K562 (cell line): Measurements from ENCODE around the gene DYSF. TPM values are rescaled to one million over a fixed set of nuclear protein-coding genes. Genes with fewer than 3 reads are reported as not detected.

ENCODE experiments used
- ATF7 ChIP-seq: fragments of 450-650 bp; IDR thresholded peaks from 2 replicates; pipeline ENCODE4 v1.7.1; 2014; ENCODE audit warnings: mild to moderate bottlenecking, moderate library complexity
- BRD4 ChIP-seq: fragments of 200-600 bp; sonication (generic); IDR thresholded peaks from 2 replicates; pipeline ENCODE4 v1.6.1; 2017; ENCODE audit warnings: inconsistent platforms
- BRF1 ChIP-seq: IDR thresholded peaks from 3 replicates; pipeline ENCODE4 v1.6.1; 2011; ENCODE audit warnings: borderline replicate concordance, mild to moderate bottlenecking; ENCODE audit not compliant: insufficient read length; ENCODE audit errors: extremely low read depth
- DIDO1 ChIP-seq: fragments of 450-650 bp; IDR thresholded peaks from 2 replicates; pipeline ENCODE4 v1.6.1; 2016; ENCODE audit warnings: low read depth, missing biosample characterization, missing genetic modification characterization
- EWSR1 ChIP-seq: fragments of 450-650 bp; IDR thresholded peaks from 2 replicates; pipeline ENCODE4 v1.6.1; 2018; ENCODE audit warnings: borderline replicate concordance, mild to moderate bottlenecking, low read depth, moderate library complexity; ENCODE audit not compliant: partially characterized antibody
- ID3 ChIP-seq, 2 experiments: fragments of 250-450 bp in 1 of 2; fragments of 450-650 bp in 1 of 2; sonication (Bioruptor Pico) in 1 of 2; IDR thresholded peaks; 2 replicates each; pipeline versions ENCODE4 v1.6.1 to v1.8.0; 2016 to 2021; ENCODE audit warnings: mild to moderate bottlenecking in 2 of 2, moderate library complexity in 2 of 2, missing compliant biosample characterization in 1 of 2, missing genetic modification characterization in 1 of 2
- KAT7 ChIP-seq: sonication (generic); formaldehyde crosslinking; IDR thresholded peaks from 2 replicates; pipeline ENCODE4 v1.8.0; 2022; ENCODE audit warnings: missing genetic modification reagents, mild to moderate bottlenecking, borderline replicate concordance
- KLF13 ChIP-seq: fragments of 450-650 bp; IDR thresholded peaks from 2 replicates; pipeline ENCODE4 v1.6.1; 2016; ENCODE audit warnings: missing genetic modification characterization, low read depth, mild to moderate bottlenecking, missing compliant biosample characterization, moderate library complexity, borderline replicate concordance
- MTA1 ChIP-seq: fragments of 450-650 bp; IDR thresholded peaks from 2 replicates; pipeline ENCODE4 v1.6.1; 2017; ENCODE audit warnings: borderline replicate concordance
- SIN3A ChIP-seq, 2 experiments: fragments of 150-350 bp in 1 of 2; IDR thresholded peaks; 2 replicates each; pipeline ENCODE4 v1.6.1; 2011 to 2016; ENCODE audit warnings: borderline replicate concordance in 2 of 2, low read depth in 2 of 2, low read length in 2 of 2, mild to moderate bottlenecking in 2 of 2, moderate library complexity in 2 of 2; ENCODE audit not compliant: control insufficient read depth in 1 of 2
- ZBTB7A ChIP-seq: IDR thresholded peaks from 2 replicates; pipeline ENCODE4 v1.6.1; 2011; ENCODE audit warnings: low read depth, mild to moderate bottlenecking, low read length, moderate library complexity, borderline replicate concordance; ENCODE audit not compliant: control insufficient read depth
- ZNF133 ChIP-seq: fragments of 250-450 bp; sonication (Bioruptor Pico); IDR thresholded peaks from 2 replicates; pipeline ENCODE4 v1.4.0; 2020; ENCODE audit warnings: mild to moderate bottlenecking
- ZNF24 ChIP-seq: fragments of 450-650 bp; IDR thresholded peaks from 2 replicates; pipeline ENCODE4 v1.6.1; 2016
- ZNF512 ChIP-seq: IDR thresholded peaks from 2 replicates; pipeline ENCODE4 v1.6.1; 2016; ENCODE audit warnings: missing genetic modification characterization, missing compliant biosample characterization
- ZNF75A ChIP-seq: fragments of 450-650 bp; formaldehyde crosslinking; IDR thresholded peaks from 2 replicates; pipeline ENCODE4 v1.4.0; 2020; ENCODE audit warnings: mild to moderate bottlenecking
- ZZZ3 ChIP-seq: fragments of 450-650 bp; IDR thresholded peaks from 2 replicates; pipeline ENCODE4 v1.6.1; 2016; ENCODE audit warnings: antibody characterized with exemption, mild to moderate bottlenecking, moderate library complexity
- polyA plus RNA-seq, 8 experiments: library from polyadenylated mRNA; depleted of rRNA in 4 of 8; stranded (reverse) in 5 of 8; unstranded in 3 of 8; fragments of >200 nt; fragmentation: Nextera tagmentation in 2 of 8; fragmentation: Illumina TruSeq in 1 of 8; extraction: Ambion mirVana in 2 of 8; extraction: Trizol in 1 of 8; gene quantifications; 2 replicates each; pipeline versions ENCODE4 v1.2.1 to v1.2.3, GENCODE V29; 2011 to 2014; ENCODE audit warnings: inconsistent platforms in 1 of 8, missing spikeins in 1 of 8
- total RNA-seq, 7 experiments: library from RNA; depleted of rRNA in 6 of 7; stranded (reverse); fragments of >200 nt in 6 of 7; fragmentation: Illumina TruSeq in 2 of 7; extraction: Trizol in 2 of 7; gene quantifications; 2 replicates each; pipeline versions ENCODE4 v1.2.1 to v1.2.3, GENCODE V29; 2011 to 2021; ENCODE audit warnings: low replicate concordance in 1 of 7
- TF ChIP-seq, protein P1 (sequence below): fragments of 250-450 bp; sonication (Bioruptor Pico); IDR thresholded peaks from 2 replicates; pipeline ENCODE4 v1.8.0; 2021; ENCODE audit warnings: moderate library complexity, mild to moderate bottlenecking, inconsistent platforms

The DYSF gene
- total and polyA plus RNA-seq, 9 of the 15 experiments (the other 6 are each of a cell fraction or from before 2014, with no cell fraction given), result 0.01 to 0.80 (median 0.29) TPM

- TF ChIP-seq SIN3A (IDR thresholded peaks at IDR 0.05; ENCODE audit: borderline replicate concordance in 2 of 2, control insufficient read depth in 1 of 2, low read depth in 2 of 2, low read length in 2 of 2) (no peak), ID3 (CRISPR knock-in tag; IDR thresholded peaks at IDR 0.05) (no peak), ID3 (tag; IDR thresholded peaks at IDR 0.05) (no peak), ZNF512 (no peak), ZNF75A (CRISPR knock-in tag) (no peak), ZBTB7A (no peak), ZZZ3 (no peak), KAT7 (CRISPR knock-in tag) (no peak), ZNF133 (CRISPR knock-in tag) (no peak), MTA1 (no peak), EWSR1 (no peak), ATF7 (no peak), ZNF24 (no peak), DIDO1 (tag) (no peak), KLF13 (tag) (no peak), BRF1 (no peak), BRD4 (no peak)
- TF ChIP-seq, protein P1, sequence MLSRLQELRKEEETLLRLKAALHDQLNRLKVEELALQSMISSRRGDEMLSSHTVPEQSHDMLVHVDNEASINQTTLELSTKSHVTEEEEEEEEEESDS, result no peak
These were observed 187.1 kb downstream of the DYSF start (continued) for GRCh38 chr2:71640489-71640888.
